ENCODE data around the gene ELP4.

Gene ELP4

GRCh38 chr11:31790649-31791048 is 281.1 kb downstream of the ELP4 start:
- TF ChIP-seq EZH2 (IDR thresholded peaks at IDR 0.05; ENCODE audit: borderline replicate concordance, low read length) (no peak), CTCF (IDR thresholded peaks at IDR 0.05; ENCODE audit: low read length) (no peak)
- no peaks in the 10 kb centered on the region for H4K20me1 ChIP-seq (ENCODE audit: insufficient read depth, low read length)
- no peak overlapping the region for H2AFZ ChIP-seq (ENCODE audit: low read length)
- H3K4me1 ChIP-seq (ENCODE audit: insufficient read depth, low read length, severe bottlenecking): no peaks in the 10 kb centered on the region
- H3K79me2 ChIP-seq (ENCODE audit: insufficient read depth, low read length): no peaks in the 10 kb centered on the region
- H3F3A ChIP-seq (ENCODE audit: insufficient read depth, low read length): no peaks in the 10 kb centered on the region
- H3K4me2 ChIP-seq (ENCODE audit: low read length): no peak overlapping the region
- no peaks in the 10 kb centered on the region for H3K9me2 ChIP-seq (ENCODE audit: low read depth, low read length)
- no peak overlapping the region for H3K9ac ChIP-seq (ENCODE audit: low read length)
- no peaks in the 10 kb centered on the region for H3K9me3 ChIP-seq (ENCODE audit: low read length)
- no peak overlapping the region for H3K27ac ChIP-seq (ENCODE audit: low read depth, low read length, poor library complexity, severe bottlenecking)
- no peak overlapping the region for H3K4me3 ChIP-seq (ENCODE audit: low read depth, low read length, poor library complexity, severe bottlenecking)
- no peaks in the 10 kb centered on the region for H3K27me3 ChIP-seq (ENCODE audit: insufficient read depth, low read length)
- H3K36me3 ChIP-seq (ENCODE audit: insufficient read depth, low read length): no peaks in the 10 kb centered on the region

GRCh38 chr11:31792036-31792435 is 282.5 kb downstream of the ELP4 start:
- Histone ChIP-seq H2AFZ (ENCODE audit: low read length) (no peak overlapping the region), H3K79me2 (ENCODE audit: insufficient read depth, low read length) (no peaks in the 10 kb centered on the region), H4K20me1 (ENCODE audit: insufficient read depth, low read length) (no peaks in the 10 kb centered on the region)

GRCh38 chr11:31792456-31792855 is 282.9 kb downstream of the ELP4 start:
- no peak for TF ChIP-seq EZH2 (IDR thresholded peaks at IDR 0.05; ENCODE audit: borderline replicate concordance, low read length)
- Histone ChIP-seq H3F3A (ENCODE audit: insufficient read depth, low read length) (no peaks in the 10 kb centered on the region), H4K20me1 (ENCODE audit: insufficient read depth, low read length) (no peaks in the 10 kb centered on the region), H3K4me2 (ENCODE audit: low read length) (no peak overlapping the region), H3K27me3 (ENCODE audit: insufficient read depth, low read length) (no peaks in the 10 kb centered on the region), H3K4me1 (ENCODE audit: insufficient read depth, low read length, severe bottlenecking) (no peaks in the 10 kb centered on the region), H2AFZ (ENCODE audit: low read length) (no peak overlapping the region), H3K9me2 (ENCODE audit: low read depth, low read length) (no peaks in the 10 kb centered on the region), H3K27ac (ENCODE audit: low read depth, low read length, poor library complexity, severe bottlenecking) (no peak overlapping the region), H3K4me3 (ENCODE audit: low read depth, low read length, poor library complexity, severe bottlenecking) (no peak overlapping the region), H3K79me2 (ENCODE audit: insufficient read depth, low read length) (no peaks in the 10 kb centered on the region), H3K9me3 (ENCODE audit: low read length) (no peaks in the 10 kb centered on the region), H3K9ac (ENCODE audit: low read length) (no peak overlapping the region), H3K36me3 (ENCODE audit: insufficient read depth, low read length) (no peaks in the 10 kb centered on the region)

More at GRCh38 chr11:31792036-31792435, 282.5 kb downstream of the ELP4 start:
- H3K9me3 ChIP-seq (ENCODE audit: low read length): no peaks in the 10 kb centered on the region
- no peaks in the 10 kb centered on the region for H3F3A ChIP-seq (ENCODE audit: insufficient read depth, low read length)
- TF ChIP-seq EZH2 (IDR thresholded peaks at IDR 0.05; ENCODE audit: borderline replicate concordance, low read length) (no peak), CTCF (IDR thresholded peaks at IDR 0.05; ENCODE audit: low read length) (no peak)
- no peaks in the 10 kb centered on the region for H3K36me3 ChIP-seq (ENCODE audit: insufficient read depth, low read length)
- H3K27me3 ChIP-seq (ENCODE audit: insufficient read depth, low read length): no peaks in the 10 kb centered on the region
- H3K4me2 ChIP-seq (ENCODE audit: low read length): no peak overlapping the region
- no peak overlapping the region for H3K4me3 ChIP-seq (ENCODE audit: low read depth, low read length, poor library complexity, severe bottlenecking)
- H3K4me1 ChIP-seq (ENCODE audit: insufficient read depth, low read length, severe bottlenecking): no peaks in the 10 kb centered on the region
- no peaks in the 10 kb centered on the region for H3K9me2 ChIP-seq (ENCODE audit: low read depth, low read length)
- no peak overlapping the region for H3K9ac ChIP-seq (ENCODE audit: low read length)
- no peak overlapping the region for H3K27ac ChIP-seq (ENCODE audit: low read depth, low read length, poor library complexity, severe bottlenecking)

GRCh38 chr11:31793264-31793663 is 283.7 kb downstream of the ELP4 start:
- Histone ChIP-seq H3K36me3 (ENCODE audit: insufficient read depth, low read length) (no peaks in the 10 kb centered on the region), H3K4me3 (ENCODE audit: low read depth, low read length, poor library complexity, severe bottlenecking) (no peak overlapping the region), H3K4me1 (ENCODE audit: insufficient read depth, low read length, severe bottlenecking) (no peaks in the 10 kb centered on the region), H4K20me1 (ENCODE audit: insufficient read depth, low read length) (no peaks in the 10 kb centered on the region), H3F3A (ENCODE audit: insufficient read depth, low read length) (no peaks in the 10 kb centered on the region), H3K79me2 (ENCODE audit: insufficient read depth, low read length) (no peaks in the 10 kb centered on the region), H3K27ac (ENCODE audit: low read depth, low read length, poor library complexity, severe bottlenecking) (no peak overlapping the region), H3K9me2 (ENCODE audit: low read depth, low read length) (no peaks in the 10 kb centered on the region), H3K9me3 (ENCODE audit: low read length) (no peaks in the 10 kb centered on the region), H3K9ac (ENCODE audit: low read length) (no peak overlapping the region), H2AFZ (ENCODE audit: low read length) (no peak overlapping the region), H3K27me3 (ENCODE audit: insufficient read depth, low read length) (no peaks in the 10 kb centered on the region), H3K4me2 (ENCODE audit: low read length) (no peak overlapping the region)
- TF ChIP-seq CTCF (IDR thresholded peaks at IDR 0.05; ENCODE audit: low read length) (no peak), EZH2 (IDR thresholded peaks at IDR 0.05; ENCODE audit: borderline replicate concordance, low read length) (no peak)
